Vagina (tissue), 2 donors: ENCODE measurements around the gene SPEF1.

ENCODE experiments used
- CTCF ChIP-seq, 3 experiments: fragments of 450-650 bp in 2 of 3; fragments of 200-600 bp in 1 of 3; sonication (generic) in 1 of 3; IDR thresholded peaks; one replicate each; pipeline ENCODE4 v1.5.1; 2017 to 2019; ENCODE audit warnings: antibody characterized with exemption in 3 of 3, mild to moderate bottlenecking in 2 of 3, moderate library complexity in 2 of 3
- POLR2A ChIP-seq, 2 donors: fragments of 450-650 bp; IDR thresholded peaks; one replicate each; pipeline ENCODE4 v1.6.1; 2017; ENCODE audit warnings: antibody characterized with exemption in 2 of 2, mild to moderate bottlenecking in 2 of 2, moderate library complexity in 2 of 2

GRCh38 chr20:3755269-3755668 is 26.0 kb downstream of the SPEF1 start:
- TF ChIP-seq CTCF (IDR thresholded peaks at IDR 0.05) (no peak), POLR2A (IDR thresholded peaks at IDR 0.05) (no peak)
